GM10847 (cell line): ENCODE measurements around the gene CLTCL1.

Source experiments
- POLR2A ChIP-seq: IDR thresholded peaks from 2 replicates; pipeline ENCODE4 v1.6.1; 2011; ENCODE audit not compliant: insufficient read length; ENCODE audit errors: extremely low read depth

Gene CLTCL1

DNA sequence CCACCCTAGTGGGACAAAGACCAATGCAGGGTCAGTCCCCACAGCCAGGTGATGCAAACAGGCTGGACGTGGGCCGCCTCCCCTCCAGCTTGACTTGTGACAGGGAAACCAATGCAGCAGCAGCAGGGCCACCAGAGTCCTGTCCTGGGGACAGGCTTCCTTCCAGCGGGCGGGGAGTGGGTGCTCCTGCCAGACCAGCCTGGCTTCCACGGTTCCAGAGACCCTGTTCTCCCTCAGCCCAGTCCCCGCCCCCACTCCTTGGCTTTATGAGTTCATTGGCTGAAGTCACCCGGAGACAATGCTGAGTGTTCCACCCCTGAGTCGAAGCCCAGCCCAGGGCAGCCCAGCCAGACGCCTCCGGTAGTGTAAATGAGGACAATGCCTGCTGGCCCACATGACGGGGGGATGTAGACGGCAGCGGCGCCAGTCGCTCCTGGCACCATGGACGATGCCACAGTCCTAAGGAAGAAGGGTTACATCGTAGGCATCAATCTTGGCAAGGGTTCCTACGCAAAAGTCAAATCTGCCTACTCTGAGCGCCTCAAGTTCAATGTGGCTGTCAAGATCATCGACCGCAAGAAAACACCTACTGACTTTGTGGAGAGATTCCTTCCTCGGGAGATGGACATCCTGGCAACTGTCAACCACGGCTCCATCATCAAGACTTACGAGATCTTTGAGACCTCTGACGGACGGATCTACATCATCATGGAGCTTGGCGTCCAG is 160.4 kb downstream of the CLTCL1 start, which contains the start of gene TSSK2:
Gene TSSK2 (plus strand): TSS at position 350 of the 726 bp plus-strand sequence. CDS start 92 bp downstream, at position 442.
- no peak for TF ChIP-seq POLR2A

DNA sequence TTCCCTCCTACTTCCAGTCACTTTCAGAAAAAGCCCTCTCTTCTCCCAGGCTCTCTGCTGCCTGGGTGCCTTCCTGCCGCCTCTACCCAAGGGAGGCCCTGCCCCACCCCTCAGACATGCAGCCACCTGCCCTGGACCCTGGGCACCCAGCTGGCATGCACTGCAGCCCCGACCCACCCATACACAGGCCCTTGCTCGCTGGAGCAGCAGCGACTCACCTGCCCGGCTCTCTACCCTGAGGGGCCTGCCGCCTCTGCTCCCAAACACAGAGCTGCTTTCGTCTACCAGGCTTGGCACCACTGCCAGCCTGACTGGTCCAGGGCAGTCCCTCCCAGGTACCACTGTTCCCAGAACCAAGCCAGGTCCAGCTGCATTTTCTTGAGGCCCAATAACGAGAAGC is 161.6 kb downstream of the CLTCL1 start:
- TF ChIP-seq POLR2A: no peak
